ENCODE data around the gene TNFRSF21.
"Not testable (repeated sequence)": the region's sequence is repeated elsewhere in the genome, so short reads cannot be mapped to it uniquely, and the experiment has no call there.

Gene TNFRSF21, protein sequence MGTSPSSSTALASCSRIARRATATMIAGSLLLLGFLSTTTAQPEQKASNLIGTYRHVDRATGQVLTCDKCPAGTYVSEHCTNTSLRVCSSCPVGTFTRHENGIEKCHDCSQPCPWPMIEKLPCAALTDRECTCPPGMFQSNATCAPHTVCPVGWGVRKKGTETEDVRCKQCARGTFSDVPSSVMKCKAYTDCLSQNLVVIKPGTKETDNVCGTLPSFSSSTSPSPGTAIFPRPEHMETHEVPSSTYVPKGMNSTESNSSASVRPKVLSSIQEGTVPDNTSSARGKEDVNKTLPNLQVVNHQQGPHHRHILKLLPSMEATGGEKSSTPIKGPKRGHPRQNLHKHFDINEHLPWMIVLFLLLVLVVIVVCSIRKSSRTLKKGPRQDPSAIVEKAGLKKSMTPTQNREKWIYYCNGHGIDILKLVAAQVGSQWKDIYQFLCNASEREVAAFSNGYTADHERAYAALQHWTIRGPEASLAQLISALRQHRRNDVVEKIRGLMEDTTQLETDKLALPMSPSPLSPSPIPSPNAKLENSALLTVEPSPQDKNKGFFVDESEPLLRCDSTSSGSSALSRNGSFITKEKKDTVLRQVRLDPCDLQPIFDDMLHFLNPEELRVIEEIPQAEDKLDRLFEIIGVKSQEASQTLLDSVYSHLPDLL

GRCh38 chr6:47309291-47310130 lies at the start of gene TNFRSF21:
Gene TNFRSF21 (minus strand): TSS chr6:47309905. CDS start chr6:47309511, 394 bp downstream.
- peak; percentile 64 for DNase-seq (ENCODE audit: low read depth)

GRCh38 chr6:47358440-47359225 lies 48.9 kb upstream of the TNFRSF21 start:
- no peak for DNase-seq (ENCODE audit: low read depth)

GRCh38 chr6:47357827-47358226 lies 48.1 kb upstream of the TNFRSF21 start:
- DNase-seq (ENCODE audit: low read depth), result no peak

GRCh38 chr6:47355496-47355895 lies 45.8 kb upstream of the TNFRSF21 start:
- no peak for DNase-seq (ENCODE audit: low read depth)

DNA sequence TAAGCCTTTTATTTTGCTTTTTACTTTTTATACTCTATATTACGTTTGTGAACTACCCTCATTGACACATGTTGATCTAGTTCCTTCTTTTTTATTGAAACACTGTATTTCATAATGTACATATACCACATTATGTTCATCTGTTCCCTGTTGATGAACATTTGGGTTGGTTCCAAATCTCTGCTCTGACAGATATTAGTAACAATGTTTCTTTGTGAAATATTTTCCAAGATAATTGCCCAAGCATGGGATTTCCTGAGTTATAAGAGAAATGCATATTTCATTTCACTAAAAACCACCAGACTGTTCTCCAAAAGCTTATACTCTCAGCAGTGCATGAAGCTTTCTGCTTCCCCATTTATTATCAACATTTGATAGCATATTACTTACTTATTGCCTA lies 44.2 kb upstream of the TNFRSF21 start:
- DNase-seq (ENCODE audit: low read depth), result no peak

GRCh38 chr6:47352966-47353365 lies 43.3 kb upstream of the TNFRSF21 start:
- no peak for DNase-seq (ENCODE audit: low read depth)

GRCh38 chr6:47352194-47352920 lies 42.7 kb upstream of the TNFRSF21 start:
- no peak for DNase-seq (ENCODE audit: low read depth)

DNA sequence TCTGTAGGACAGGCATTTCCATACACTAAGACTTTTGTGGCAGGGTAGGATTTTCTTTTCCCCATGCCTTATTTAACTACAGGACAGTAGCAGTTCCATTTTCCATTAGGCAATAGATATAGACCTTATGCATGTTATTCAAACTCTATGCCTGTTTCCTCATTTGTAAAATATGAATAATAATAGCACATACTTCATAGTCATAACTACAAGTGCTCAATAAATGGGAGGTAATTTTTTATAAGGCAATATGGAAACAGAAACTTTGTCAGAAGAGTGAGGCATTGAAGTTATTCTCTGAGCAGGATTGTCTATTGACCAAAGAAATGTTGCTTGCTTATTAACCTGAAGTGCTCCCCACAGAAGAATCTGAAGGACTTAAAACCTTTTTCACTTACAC lies 41.9 kb upstream of the TNFRSF21 start:
- DNase-seq (ENCODE audit: low read depth), result no peak

DNA sequence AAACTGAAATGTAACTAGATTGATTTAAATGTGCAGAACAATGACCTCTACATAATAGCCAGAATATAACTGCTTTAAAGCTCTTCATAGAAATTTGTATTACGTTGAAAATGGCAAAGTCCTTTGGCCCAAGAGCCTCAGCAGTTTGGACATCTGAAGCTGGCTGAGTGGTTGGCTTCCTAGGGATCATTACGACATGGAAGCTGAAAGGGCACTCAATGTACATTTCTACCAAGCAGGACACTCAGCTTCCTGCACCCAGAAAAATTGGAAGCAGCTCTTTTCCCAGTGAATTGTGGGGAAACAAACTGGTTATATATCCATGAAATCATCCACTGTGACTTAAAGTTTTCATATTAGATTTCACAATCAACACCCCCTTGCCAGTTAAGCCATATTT lies 40.2 kb upstream of the TNFRSF21 start:
- no peak for DNase-seq (ENCODE audit: low read depth)

GRCh38 chr6:47348316-47348863 lies 38.7 kb upstream of the TNFRSF21 start:
- no peak for DNase-seq (ENCODE audit: low read depth)

- DNase-seq (ENCODE audit: low read depth), result no peak
Measured at GRCh38 chr6:47345761-47346160, 36.1 kb upstream of the TNFRSF21 start.

- DNase-seq (ENCODE audit: low read depth), result no peak
Measured at GRCh38 chr6:47344022-47344421, 34.3 kb upstream of the TNFRSF21 start.

- no peak for DNase-seq (ENCODE audit: low read depth)
Measured at GRCh38 chr6:47343600-47343999, 33.9 kb upstream of the TNFRSF21 start.

- no peak for DNase-seq (ENCODE audit: low read depth)
Measured at GRCh38 chr6:47342824-47343223, 33.1 kb upstream of the TNFRSF21 start.

- no peak for DNase-seq (ENCODE audit: low read depth)
Measured at GRCh38 chr6:47337519-47337918, 27.8 kb upstream of the TNFRSF21 start.

GRCh38 chr6:47336334-47336733 lies 26.6 kb upstream of the TNFRSF21 start:
- DNase-seq (ENCODE audit: low read depth), result no peak

GRCh38 chr6:47335466-47335865 lies 25.8 kb upstream of the TNFRSF21 start:
- DNase-seq (ENCODE audit: low read depth), result no peak

DNA sequence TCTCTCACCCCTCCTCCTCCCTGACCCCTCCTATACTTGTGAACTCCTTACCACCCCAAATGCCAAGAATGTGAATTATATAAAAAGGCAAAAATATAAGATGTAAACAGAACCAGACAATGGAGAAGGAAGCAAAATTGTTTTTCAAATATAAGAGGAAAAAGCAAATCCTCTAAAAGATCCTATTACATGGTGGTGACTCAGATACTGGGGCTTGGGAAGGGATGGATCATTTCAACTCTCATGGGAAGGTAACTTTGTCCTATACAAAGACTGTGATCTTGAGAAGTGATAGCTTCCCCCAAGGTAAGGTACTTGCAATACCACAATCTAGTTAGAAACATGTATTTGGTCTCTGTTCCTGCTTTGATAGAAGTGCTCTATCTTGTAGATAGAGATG lies 24.6 kb upstream of the TNFRSF21 start:
- no peak for DNase-seq (ENCODE audit: low read depth)

DNA sequence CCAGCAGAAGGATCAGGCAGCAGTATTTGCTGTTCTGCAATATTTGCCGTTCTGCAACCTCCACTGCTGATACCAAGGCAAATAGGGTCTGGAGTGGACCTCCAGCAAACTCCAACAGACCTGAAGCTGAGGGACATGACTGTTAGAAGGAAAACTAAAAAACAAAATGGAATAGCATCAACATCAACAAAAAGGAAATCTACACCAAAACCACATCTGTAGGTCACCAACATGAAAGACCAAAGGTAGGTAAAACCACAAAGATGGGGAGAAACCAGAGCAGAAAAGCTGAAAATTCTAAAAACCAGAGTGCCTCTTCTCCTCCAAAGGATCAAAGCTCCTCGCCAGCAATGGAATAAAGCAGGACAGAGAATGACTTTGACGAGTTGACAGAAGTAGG lies 18.9 kb upstream of the TNFRSF21 start:
- not testable (repeated sequence) for DNase-seq (ENCODE audit: low read depth)

DNA sequence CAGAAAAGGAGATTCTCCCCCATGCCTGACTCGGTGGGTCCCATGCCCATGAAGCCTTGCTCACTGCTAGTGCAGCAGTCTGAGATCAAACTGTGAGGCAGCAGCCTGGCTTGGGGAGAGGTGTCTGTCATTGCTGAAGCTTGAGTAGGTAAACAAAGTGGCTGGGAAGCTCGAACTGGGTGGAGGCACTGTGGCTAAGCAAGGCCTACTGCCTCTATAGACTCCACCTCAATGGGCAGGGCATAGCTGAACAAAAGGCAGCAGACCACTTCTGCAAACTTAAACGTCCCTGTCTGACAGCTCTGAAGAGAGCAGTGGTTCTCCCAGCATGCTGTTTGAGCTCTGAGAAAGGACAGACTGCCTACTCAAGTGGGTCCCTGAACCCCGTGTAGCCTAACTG lies 18.4 kb upstream of the TNFRSF21 start:
- DNase-seq (ENCODE audit: low read depth), result not testable (repeated sequence)

DNA sequence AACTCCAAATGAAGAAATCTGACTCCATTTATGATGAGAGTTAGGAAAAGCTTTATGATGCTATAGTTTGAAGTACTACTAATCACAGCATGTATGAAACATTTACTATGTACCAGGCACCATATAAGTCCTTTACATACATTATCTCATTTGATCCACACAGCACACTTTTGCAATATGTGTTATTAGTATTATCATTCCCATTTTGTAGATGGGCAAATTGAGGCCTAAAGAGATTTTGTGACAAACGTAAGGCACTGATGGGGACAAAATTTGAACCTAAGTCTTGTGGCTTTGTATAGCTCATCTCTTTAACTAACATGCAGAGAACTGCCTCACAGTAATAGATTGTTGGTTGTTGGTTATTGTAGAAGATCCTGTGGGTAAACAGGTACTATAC lies 14.2 kb upstream of the TNFRSF21 start:
- DNase-seq (ENCODE audit: low read depth), result no peak
